ENCODE results near the gene DOCK4. TPM values are rescaled to one million over a fixed set of nuclear protein-coding genes. Genes with fewer than 3 reads are reported as not detected.

The DOCK4 gene
- total and polyA plus RNA-seq, 2 donors from 2014 or later, result 3.2 to 38.9 TPM

GRCh38 chr7:112171673-112172072 is 34.5 kb downstream of the DOCK4 start:
- DNase-seq (no peak), FAIRE-seq (no peak)
- intact Hi-C loops (cut with DNase I), result no loop called here
- TF ChIP-seq, protein P1, sequence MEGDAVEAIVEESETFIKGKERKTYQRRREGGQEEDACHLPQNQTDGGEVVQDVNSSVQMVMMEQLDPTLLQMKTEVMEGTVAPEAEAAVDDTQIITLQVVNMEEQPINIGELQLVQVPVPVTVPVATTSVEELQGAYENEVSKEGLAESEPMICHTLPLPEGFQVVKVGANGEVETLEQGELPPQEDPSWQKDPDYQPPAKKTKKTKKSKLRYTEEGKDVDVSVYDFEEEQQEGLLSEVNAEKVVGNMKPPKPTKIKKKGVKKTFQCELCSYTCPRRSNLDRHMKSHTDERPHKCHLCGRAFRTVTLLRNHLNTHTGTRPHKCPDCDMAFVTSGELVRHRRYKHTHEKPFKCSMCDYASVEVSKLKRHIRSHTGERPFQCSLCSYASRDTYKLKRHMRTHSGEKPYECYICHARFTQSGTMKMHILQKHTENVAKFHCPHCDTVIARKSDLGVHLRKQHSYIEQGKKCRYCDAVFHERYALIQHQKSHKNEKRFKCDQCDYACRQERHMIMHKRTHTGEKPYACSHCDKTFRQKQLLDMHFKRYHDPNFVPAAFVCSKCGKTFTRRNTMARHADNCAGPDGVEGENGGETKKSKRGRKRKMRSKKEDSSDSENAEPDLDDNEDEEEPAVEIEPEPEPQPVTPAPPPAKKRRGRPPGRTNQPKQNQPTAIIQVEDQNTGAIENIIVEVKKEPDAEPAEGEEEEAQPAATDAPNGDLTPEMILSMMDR (IDR thresholded peaks at IDR 0.05; ENCODE audit: borderline replicate concordance, extremely low read depth, insufficient read depth), result no peak
- Histone ChIP-seq H3K27ac (ENCODE audit: low read depth in 2 of 2, low read length in 2 of 2) (no peak overlapping the region), H3K27me3 (ENCODE audit: control insufficient read depth, insufficient read depth, low read length) (no peaks in the 10 kb centered on the region), H3K9me3 (ENCODE audit: control insufficient read depth in 2 of 3, insufficient read depth in 1 of 3, low read length in 3 of 3) (no peaks in the 10 kb centered on the region), H3K36me3 (ENCODE audit: control insufficient read depth in 2 of 3, insufficient read depth in 3 of 3, low read length in 3 of 3) (no peaks in the 10 kb centered on the region), H3K9ac (ENCODE audit: low read length in 3 of 3) (no peak overlapping the region), H3K4me1 (ENCODE audit: control insufficient read depth in 2 of 3, insufficient read depth in 2 of 3, low read depth in 1 of 3, low read length in 3 of 3) (no peaks in the 10 kb centered on the region), H3K4me3 (ENCODE audit: low read length in 3 of 3) (no peak overlapping the region)

DNA sequence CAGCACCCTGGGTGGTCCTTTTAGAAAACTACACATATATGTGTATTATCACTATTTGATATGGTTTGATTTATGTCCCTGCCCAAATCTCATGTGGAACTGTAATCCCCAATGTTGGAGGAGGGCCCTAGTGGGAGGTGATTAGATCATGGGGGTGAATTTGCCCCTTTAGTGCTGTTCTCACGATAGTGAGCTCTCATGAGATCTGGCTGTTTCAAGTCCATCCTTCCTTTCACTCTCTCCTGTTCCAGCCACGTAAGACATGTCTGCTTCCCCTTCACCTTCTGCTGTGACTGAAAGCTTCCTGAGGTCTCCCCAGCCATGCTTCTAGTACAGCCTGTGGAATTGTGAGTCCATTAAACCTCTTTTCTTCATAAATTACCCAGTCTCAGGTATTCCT is 37.3 kb downstream of the DOCK4 start:
- H3K27me3 ChIP-seq (ENCODE audit: control insufficient read depth, insufficient read depth, low read length), result no peaks in the 10 kb centered on the region
- H3K9ac ChIP-seq (ENCODE audit: low read length in 3 of 3), result no peak overlapping the region
- no peak overlapping the region for H3K4me3 ChIP-seq (ENCODE audit: low read length in 3 of 3)
- H3K36me3 ChIP-seq (ENCODE audit: control insufficient read depth in 2 of 3, insufficient read depth in 3 of 3, low read length in 3 of 3), result no peaks in the 10 kb centered on the region
- no peak overlapping the region for H3K27ac ChIP-seq (ENCODE audit: low read depth in 2 of 2, low read length in 2 of 2)
- no peak for FAIRE-seq
- DNase-seq, result no peak
- no peaks in the 10 kb centered on the region for H3K4me1 ChIP-seq (ENCODE audit: control insufficient read depth in 2 of 3, insufficient read depth in 2 of 3, low read depth in 1 of 3, low read length in 3 of 3)
- intact Hi-C loops (cut with DNase I), result no loop called here
- TF ChIP-seq, protein P1 (IDR thresholded peaks at IDR 0.05; ENCODE audit: borderline replicate concordance, extremely low read depth, insufficient read depth), result no peak
- H3K9me3 ChIP-seq (ENCODE audit: control insufficient read depth in 2 of 3, insufficient read depth in 1 of 3, low read length in 3 of 3), result no peaks in the 10 kb centered on the region

DNA sequence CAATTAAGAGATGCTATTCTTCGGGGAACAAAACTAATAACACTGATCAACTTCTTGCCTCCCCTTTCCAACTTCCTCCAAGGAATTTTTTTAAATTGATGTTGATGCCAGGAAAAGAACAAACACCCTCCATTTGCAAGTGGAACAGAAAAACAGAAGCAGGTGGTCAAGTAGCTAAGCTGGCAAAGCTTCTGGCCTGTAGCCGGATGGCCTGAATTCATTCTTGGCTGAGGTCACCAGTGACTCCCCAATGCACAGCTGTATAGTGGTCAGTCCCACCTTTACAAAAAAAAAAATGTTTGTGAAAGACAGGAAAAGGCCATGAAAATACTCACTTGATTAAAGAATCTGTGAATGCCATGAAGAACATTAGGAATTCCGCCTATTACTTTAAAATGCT is 39.1 kb downstream of the DOCK4 start:
- H3K4me3 ChIP-seq (ENCODE audit: low read length in 3 of 3), result no peak overlapping the region
- no peak overlapping the region for H3K9ac ChIP-seq (ENCODE audit: low read length in 3 of 3)
- intact Hi-C loops (cut with DNase I), result no loop called here
- no peak for FAIRE-seq
- no peaks in the 10 kb centered on the region for H3K27me3 ChIP-seq (ENCODE audit: control insufficient read depth, insufficient read depth, low read length)
- no peaks in the 10 kb centered on the region for H3K36me3 ChIP-seq (ENCODE audit: control insufficient read depth in 2 of 3, insufficient read depth in 3 of 3, low read length in 3 of 3)
- DNase-seq, result no peak
- no peaks in the 10 kb centered on the region for H3K9me3 ChIP-seq (ENCODE audit: control insufficient read depth in 2 of 3, insufficient read depth in 1 of 3, low read length in 3 of 3)
- H3K27ac ChIP-seq (ENCODE audit: low read depth in 2 of 2, low read length in 2 of 2), result no peak overlapping the region
- TF ChIP-seq, protein P1 (IDR thresholded peaks at IDR 0.05; ENCODE audit: borderline replicate concordance, extremely low read depth, insufficient read depth), result no peak
- H3K4me1 ChIP-seq (ENCODE audit: control insufficient read depth in 2 of 3, insufficient read depth in 2 of 3, low read depth in 1 of 3, low read length in 3 of 3), result peaks cover 0 to 3% (median 0%) of the 10 kb centered on the region in 3 donors

All from kidney (tissue), 14 donors.